GM19025 (cell line): ENCODE measurements around the gene G6PC2.

Experiments
- ATAC-seq: cut with Tn5 transposase; IDR thresholded peaks from one replicate; pipeline ENCODE4 v1.9.1; 2021; ENCODE audit warnings: mild to moderate bottlenecking, low read depth, moderate library complexity; ENCODE audit not compliant: unreplicated experiment

The G6PC2 gene

DNA sequence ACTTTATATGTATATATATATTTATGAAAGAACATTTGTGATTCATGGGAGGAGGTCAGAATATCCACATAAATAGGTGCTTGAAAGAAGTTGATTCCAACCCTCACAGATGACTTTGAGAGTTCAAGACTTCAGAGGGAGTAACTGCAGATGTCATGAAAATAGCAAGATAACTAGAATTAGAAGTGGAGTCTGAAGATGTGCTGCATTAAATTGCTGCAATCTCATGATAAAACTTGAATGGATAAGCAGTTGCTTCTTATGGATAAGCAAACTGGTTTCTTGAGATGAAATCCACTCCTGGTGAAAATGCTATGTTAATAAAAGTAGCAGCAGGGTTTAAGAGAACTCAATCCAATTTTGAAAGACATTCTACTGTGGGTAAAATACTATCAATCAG lies 40.2 kb downstream of the G6PC2 start:
- ATAC-seq = no peak

DNA sequence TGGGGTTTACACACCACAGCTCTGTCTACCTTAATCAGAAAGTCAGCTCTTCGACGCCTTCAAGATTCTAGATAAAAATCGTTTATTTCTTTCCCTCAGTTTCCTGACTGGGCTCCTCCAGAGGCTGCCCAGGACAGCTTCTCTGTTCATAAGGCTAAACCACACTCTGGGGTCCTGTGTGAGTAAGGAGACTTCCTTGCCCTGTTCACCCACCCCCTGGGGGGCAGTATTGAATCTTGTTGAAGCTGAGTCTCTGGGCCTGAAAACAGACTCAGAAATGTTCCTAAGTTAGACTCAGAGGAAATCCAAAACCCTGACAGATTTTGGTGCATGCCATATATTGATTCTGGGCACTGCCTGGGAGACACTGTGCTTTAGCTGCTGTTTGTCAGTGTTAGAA lies 43.0 kb downstream of the G6PC2 start:
- no peak for ATAC-seq

DNA sequence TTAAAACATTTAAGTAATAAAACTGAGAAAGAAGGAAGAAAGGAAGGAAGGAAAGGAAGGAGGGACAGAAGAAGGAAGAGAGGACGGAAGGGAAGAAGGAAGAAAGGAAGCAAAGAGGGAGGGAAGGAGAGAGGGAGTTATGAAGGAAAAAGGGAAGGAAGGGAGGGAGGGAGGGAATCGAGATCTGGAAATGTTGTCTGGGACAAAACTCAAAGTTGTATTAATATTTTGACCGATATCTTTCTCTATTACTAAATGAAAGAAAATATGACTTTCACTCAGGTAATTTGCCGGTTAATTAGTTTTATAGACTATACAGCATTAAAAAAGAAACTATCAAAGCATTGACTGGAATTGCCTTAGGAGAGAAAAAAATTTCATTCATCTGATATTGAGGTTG lies 44.4 kb downstream of the G6PC2 start:
- no peak for ATAC-seq

DNA sequence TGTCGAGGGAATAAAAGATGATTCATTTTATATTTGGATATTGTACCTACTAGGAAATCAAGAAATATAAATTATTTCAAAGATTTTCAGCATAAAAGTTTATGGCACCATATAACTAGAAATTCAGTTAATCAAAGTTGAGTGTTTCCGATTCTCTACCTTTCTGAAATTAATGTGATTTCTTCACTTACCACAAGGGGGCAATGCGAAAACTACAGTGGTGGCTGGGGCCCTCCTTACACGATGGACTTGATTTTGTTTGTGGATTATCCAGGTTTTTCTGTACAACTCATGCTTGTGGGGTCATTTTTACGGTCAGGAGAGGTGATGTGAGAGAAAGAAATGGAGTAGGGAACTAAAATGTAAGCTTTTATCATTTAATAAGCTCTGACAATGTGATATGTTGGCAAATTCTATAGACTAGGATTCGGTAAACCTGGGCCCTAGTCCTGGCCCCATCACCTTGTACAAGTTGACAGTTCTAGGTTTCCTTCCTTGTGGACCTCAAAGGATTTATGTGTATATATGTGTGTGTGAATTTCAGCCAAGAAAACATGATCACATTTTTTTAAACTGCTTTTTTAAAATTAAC lies 47.6 kb downstream of the G6PC2 start:
- no peak for ATAC-seq

DNA sequence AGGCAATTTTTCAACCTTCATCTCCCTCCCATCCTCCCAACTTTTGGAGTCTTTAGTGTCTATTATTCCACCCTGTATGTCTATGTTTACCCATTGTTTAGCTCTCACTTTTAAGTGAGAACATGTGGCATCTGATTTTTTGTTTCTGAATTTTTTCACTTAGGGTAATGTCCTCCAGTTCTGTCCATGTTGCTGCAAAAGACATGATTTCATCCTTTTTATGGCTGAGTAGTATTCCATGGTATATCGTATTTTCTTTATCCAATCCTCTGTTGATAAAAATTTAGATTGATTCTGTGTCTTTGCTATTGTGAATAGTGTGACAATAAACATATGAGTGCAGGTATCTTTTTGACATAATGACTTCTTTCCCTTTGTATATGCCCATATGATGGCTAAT lies 48.2 kb downstream of the G6PC2 start:
- no peak for ATAC-seq

DNA sequence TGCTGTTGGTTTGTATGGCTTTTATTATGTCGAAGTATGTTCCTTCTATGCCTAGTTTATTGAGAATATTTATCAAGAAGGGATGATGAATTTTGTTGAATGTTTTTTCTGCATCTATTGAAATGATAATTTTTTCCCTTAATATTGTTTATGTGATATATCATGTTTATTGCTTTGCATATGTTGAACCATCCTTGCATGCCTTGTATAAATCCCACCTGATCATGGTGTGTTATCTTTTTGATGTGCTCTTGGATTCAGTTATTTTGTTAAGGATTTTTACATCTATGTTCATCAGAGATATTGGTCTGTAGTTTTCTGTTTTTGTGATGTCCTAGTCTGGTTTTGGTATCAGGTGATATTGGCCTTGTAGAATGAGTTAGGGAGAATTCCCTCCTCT lies 50.8 kb downstream of the G6PC2 start:
- ATAC-seq = no peak

DNA sequence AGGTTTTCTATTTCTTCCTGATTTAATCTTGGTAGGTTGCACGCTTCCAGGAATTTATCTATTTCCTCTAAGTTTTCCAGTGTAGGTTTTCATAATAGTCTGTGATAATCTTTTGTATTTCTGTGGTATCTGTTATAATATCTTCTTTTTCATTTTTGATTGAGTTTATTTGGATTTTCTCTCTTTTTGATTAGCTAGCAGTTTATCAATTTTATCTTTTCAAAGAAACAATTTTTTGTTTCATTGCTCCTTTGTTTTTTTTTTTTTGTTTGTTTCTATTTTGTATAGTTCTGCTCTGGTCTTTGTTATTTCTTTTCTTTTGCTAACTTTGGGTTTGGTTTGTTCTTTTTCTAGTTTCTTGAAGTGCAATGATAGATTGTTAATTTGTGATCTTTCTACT lies 51.3 kb downstream of the G6PC2 start:
- no peak for ATAC-seq

DNA sequence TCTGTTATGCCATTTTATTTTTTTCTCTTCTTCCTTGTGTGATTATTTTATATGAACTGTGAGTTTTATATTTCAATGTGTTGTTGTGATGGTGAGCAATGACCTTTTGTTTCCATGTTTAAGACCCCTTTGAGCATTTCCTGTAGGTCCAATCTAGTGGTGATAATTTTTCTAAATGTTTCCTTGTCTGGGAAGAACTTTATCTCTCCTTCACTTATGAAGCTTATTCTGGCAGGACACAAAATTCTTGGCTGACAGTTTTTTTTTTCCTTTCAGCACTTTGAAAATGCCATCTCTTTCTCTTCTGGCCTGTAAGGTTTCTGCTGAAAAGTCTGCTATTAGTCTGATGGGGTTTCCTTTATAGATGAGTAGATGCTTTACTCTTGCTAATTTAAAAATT lies 53.2 kb downstream of the G6PC2 start:
- ATAC-seq = no peak

DNA sequence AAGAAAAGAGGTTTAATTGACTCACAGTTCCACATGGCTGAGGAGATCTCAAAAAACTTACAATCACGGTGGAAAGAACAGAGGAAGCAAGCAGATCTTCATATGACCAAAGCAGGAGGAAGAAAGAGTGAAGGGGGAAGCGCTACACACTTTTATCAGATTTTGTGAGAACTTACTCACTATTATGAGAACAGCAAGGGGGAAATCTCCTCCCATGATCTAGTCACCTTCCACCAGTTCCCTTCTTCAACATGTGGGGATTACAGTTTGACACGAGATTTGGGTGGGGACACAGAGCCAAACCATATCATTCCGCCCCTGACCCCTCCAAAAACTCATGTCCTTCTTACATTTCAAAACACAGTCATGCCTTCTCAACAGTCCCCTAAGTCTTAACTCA lies 54.2 kb downstream of the G6PC2 start:
- ATAC-seq = no peak

DNA sequence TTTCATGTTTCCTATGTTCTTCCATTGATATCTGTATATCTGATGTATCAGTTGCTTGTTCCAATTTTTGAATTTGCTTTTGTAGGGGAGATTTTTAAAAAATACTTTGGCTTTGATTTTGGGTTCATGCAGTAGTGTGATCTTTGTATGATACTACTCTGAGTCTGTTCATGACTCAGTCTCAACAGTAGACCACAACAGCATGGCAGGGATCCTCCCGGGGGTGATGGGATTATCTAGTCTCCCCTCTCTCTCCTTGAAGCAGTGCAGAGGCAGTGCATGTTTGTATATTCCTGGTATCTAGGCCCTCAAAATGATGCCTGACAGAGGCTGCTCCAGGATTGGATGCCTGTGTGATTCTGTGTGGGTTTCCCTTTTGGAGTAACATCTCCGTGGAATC lies 55.3 kb downstream of the G6PC2 start:
- no peak for ATAC-seq
